Measurements from ENCODE around the gene THSD7B. TPM values are rescaled to one million over a fixed set of nuclear protein-coding genes. Genes with fewer than 3 reads are reported as not detected.

The THSD7B gene
- total and polyA plus RNA-seq, 9 of the 15 experiments (the other 6 are each of a cell fraction or from before 2014, with no cell fraction given): not detected

- H3K36me3 ChIP-seq (ENCODE audit: control insufficient read depth, insufficient read depth, low read length): no peaks in the 10 kb centered on the region
- H2AFZ ChIP-seq (ENCODE audit: low read depth, low read length): no peak overlapping the region
- intact Hi-C loops (cut with micrococcal nuclease) (no loop called here), in situ Hi-C loops (cut with MboI) (no loop called here)
- no peak overlapping the region for H3K9ac ChIP-seq (ENCODE audit: insufficient read depth in 1 of 2, low read depth in 2 of 2, low read length in 2 of 2)
- ATAC-seq (no peak), FAIRE-seq (no peak), DNase-seq (ENCODE audit: extremely low read depth in 1 of 4, low spot score in 3 of 4) (no peak)
- no peaks in the 10 kb centered on the region for H3K79me2 ChIP-seq (ENCODE audit: control insufficient read depth, insufficient read depth, low read length)
- H3K9me1 ChIP-seq (ENCODE audit: control insufficient read depth, insufficient read depth, low read length): no peaks in the 10 kb centered on the region
- H3K4me1 ChIP-seq (replicated peaks in 1 of 2; ENCODE audit: control insufficient read depth in 2 of 2, insufficient read depth in 2 of 2, low read length in 2 of 2): no peaks in the 10 kb centered on the region
- WGBS (ENCODE audit: insufficient coverage, low coverage, missing lambda C conversion rate): 0% methylated on average over 4 of the region's 4 CpGs
- TF ChIP-seq MTA3 (IDR thresholded peaks at IDR 0.05; ENCODE audit: borderline replicate concordance) (no peak), SNAPC5 (CRISPR knock-in tag; IDR thresholded peaks at IDR 0.05) (no peak), CAMTA2 (CRISPR knock-in tag; conservative IDR thresholded peaks at IDR 0.05) (no peak)
- no peak overlapping the region for H3K4me2 ChIP-seq (ENCODE audit: insufficient read depth, low read length)
- H3K27ac ChIP-seq (ENCODE audit: extremely low read depth, low read depth, low read length): no peak overlapping the region
- H4K20me1 ChIP-seq (replicated peaks; ENCODE audit: control insufficient read depth, insufficient read depth, low read length): no peaks in the 10 kb centered on the region
- CTCF ChIA-PET (ENCODE audit: low intra/inter-chr PET ratio): no interaction called here
- POLR2A ChIA-PET: no interaction called here
- no peak overlapping the region for H3K4me3 ChIP-seq
- no peaks in the 10 kb centered on the region for H3K27me3 ChIP-seq (ENCODE audit: control insufficient read depth in 2 of 2, insufficient read depth in 2 of 2, low read length in 2 of 2)
- BruUV-seq (replicated peaks): no TSS peak
- no peaks in the 10 kb centered on the region for H3K9me3 ChIP-seq (replicated peaks; ENCODE audit: control insufficient read depth, insufficient read depth, low read depth, low read length)
Measured at GRCh38 chr2:136863874-136864273, 98.5 kb downstream of the THSD7B start.

- in situ Hi-C loops (cut with MboI) (no loop called here), intact Hi-C loops (cut with micrococcal nuclease) (no loop called here)
- 31% methylated on average over 1 of the region's 1 CpG for WGBS (ENCODE audit: insufficient coverage, low coverage, missing lambda C conversion rate)
- Histone ChIP-seq H3K4me3 (no peak overlapping the region), H3K27me3 (ENCODE audit: control insufficient read depth in 2 of 2, insufficient read depth in 2 of 2, low read length in 2 of 2) (no peaks in the 10 kb centered on the region), H3K27ac (ENCODE audit: extremely low read depth, low read depth, low read length) (no peak overlapping the region), H2AFZ (ENCODE audit: low read depth, low read length) (no peak overlapping the region), H3K9me3 (replicated peaks; ENCODE audit: control insufficient read depth, insufficient read depth, low read depth, low read length) (no peaks in the 10 kb centered on the region), H3K4me1 (replicated peaks in 1 of 2; ENCODE audit: control insufficient read depth in 2 of 2, insufficient read depth in 2 of 2, low read length in 2 of 2) (no peaks in the 10 kb centered on the region), H3K9me1 (ENCODE audit: control insufficient read depth, insufficient read depth, low read length) (no peaks in the 10 kb centered on the region), H4K20me1 (replicated peaks; ENCODE audit: control insufficient read depth, insufficient read depth, low read length) (no peaks in the 10 kb centered on the region), H3K36me3 (ENCODE audit: control insufficient read depth, insufficient read depth, low read length) (no peaks in the 10 kb centered on the region), H3K4me2 (ENCODE audit: insufficient read depth, low read length) (no peak overlapping the region), H3K9ac (ENCODE audit: insufficient read depth in 1 of 2, low read depth in 2 of 2, low read length in 2 of 2) (no peak overlapping the region), H3K79me2 (ENCODE audit: control insufficient read depth, insufficient read depth, low read length) (no peaks in the 10 kb centered on the region)
- ChIA-PET POLR2A (no interaction called here), CTCF (ENCODE audit: low intra/inter-chr PET ratio) (no interaction called here)
- FAIRE-seq (no peak), ATAC-seq (no peak), DNase-seq (ENCODE audit: extremely low read depth in 1 of 4, low spot score in 3 of 4) (no peak)
- BruUV-seq (replicated peaks): no TSS peak
- TF ChIP-seq ZC3H4 (CRISPR knock-in tag; IDR thresholded peaks at IDR 0.05; ENCODE audit: borderline replicate concordance) (no peak), KHSRP (IDR thresholded peaks at IDR 0.05) (no peak), ATF1 (CRISPR knock-in tag; IDR thresholded peaks at IDR 0.05) (no peak), ATF1 (tag; IDR thresholded peaks at IDR 0.05) (no peak), MXD1 (CRISPR knock-in tag; IDR thresholded peaks at IDR 0.05; ENCODE audit: borderline replicate concordance, poor library complexity, severe bottlenecking) (no peak), NCOA1 (IDR thresholded peaks at IDR 0.05; ENCODE audit: low read depth) (no peak), MAZ (CRISPR knock-in tag; conservative IDR thresholded peaks at IDR 0.05 in 1 of 2, IDR thresholded peaks at IDR 0.05 in 1 of 2) (no peak), ZMIZ1 (IDR thresholded peaks at IDR 0.05; ENCODE audit: low read depth in 2 of 2, low read length in 2 of 2) (no peak), PPARD (CRISPR knock-in tag; IDR thresholded peaks at IDR 0.05) (no peak)
Measured at GRCh38 chr2:136871424-136871823, 106.1 kb downstream of the THSD7B start.

Measured in K562 (cell line).